NB4 (cell line): ENCODE data around the gene PDE4D.

Experiments used
- DNase-seq: peaks from one replicate; pipeline ENCODE4 v3.0.0; 2010; ENCODE audit warnings: low read depth
- H3K4me3 ChIP-seq: one replicate; pipeline ENCODE4 v1.5.1; 2011; ENCODE audit warnings: mild to moderate bottlenecking, low read depth, low read length, moderate library complexity
- MYC ChIP-seq: IDR thresholded peaks from 2 replicates; pipeline ENCODE4 v1.6.1; 2011; ENCODE audit warnings: low read depth, low read length
- POLR2A ChIP-seq: IDR thresholded peaks from 2 replicates; pipeline ENCODE4 v1.6.1; 2011; ENCODE audit warnings: mild to moderate bottlenecking; ENCODE audit not compliant: insufficient read length; ENCODE audit errors: extremely low read depth
- TF ChIP-seq, protein P1 (sequence below): IDR thresholded peaks from 2 replicates; pipeline ENCODE4 v1.6.1; 2011; ENCODE audit warnings: low read depth, low read length
- TF ChIP-seq, protein P2 (sequence below): IDR thresholded peaks from one replicate; pipeline ENCODE4 v1.5.1; 2012; ENCODE audit warnings: low read depth, low read length

Gene PDE4D

DNA sequence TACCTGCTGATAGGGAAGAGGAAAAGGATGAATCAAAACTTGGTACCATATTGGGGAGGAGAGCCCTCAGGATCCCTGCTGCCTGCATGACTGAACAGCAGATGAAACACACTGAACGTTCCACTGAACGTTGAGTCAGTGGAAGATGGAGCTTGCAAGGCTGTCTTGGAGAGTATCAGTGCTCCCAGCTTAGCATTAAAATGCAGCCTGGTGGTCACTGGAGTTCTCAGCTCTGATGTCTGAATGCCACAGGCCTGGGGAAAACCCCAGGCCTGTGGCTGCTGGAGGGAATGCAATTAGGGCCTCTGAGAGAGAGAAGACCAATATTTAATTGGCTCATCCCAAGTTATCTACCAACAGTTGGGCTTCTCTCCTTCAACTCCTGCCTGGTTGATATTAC is 54.5 kb downstream of the PDE4D start:
- TF ChIP-seq, protein P1, sequence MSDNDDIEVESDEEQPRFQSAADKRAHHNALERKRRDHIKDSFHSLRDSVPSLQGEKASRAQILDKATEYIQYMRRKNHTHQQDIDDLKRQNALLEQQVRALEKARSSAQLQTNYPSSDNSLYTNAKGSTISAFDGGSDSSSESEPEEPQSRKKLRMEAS = no peak
- TF ChIP-seq POLR2A (no peak), MYC (no peak)
- TF ChIP-seq, protein P2, sequence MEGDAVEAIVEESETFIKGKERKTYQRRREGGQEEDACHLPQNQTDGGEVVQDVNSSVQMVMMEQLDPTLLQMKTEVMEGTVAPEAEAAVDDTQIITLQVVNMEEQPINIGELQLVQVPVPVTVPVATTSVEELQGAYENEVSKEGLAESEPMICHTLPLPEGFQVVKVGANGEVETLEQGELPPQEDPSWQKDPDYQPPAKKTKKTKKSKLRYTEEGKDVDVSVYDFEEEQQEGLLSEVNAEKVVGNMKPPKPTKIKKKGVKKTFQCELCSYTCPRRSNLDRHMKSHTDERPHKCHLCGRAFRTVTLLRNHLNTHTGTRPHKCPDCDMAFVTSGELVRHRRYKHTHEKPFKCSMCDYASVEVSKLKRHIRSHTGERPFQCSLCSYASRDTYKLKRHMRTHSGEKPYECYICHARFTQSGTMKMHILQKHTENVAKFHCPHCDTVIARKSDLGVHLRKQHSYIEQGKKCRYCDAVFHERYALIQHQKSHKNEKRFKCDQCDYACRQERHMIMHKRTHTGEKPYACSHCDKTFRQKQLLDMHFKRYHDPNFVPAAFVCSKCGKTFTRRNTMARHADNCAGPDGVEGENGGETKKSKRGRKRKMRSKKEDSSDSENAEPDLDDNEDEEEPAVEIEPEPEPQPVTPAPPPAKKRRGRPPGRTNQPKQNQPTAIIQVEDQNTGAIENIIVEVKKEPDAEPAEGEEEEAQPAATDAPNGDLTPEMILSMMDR = no peak
- no peak overlapping the region for H3K4me3 ChIP-seq
- no peak for DNase-seq

DNA sequence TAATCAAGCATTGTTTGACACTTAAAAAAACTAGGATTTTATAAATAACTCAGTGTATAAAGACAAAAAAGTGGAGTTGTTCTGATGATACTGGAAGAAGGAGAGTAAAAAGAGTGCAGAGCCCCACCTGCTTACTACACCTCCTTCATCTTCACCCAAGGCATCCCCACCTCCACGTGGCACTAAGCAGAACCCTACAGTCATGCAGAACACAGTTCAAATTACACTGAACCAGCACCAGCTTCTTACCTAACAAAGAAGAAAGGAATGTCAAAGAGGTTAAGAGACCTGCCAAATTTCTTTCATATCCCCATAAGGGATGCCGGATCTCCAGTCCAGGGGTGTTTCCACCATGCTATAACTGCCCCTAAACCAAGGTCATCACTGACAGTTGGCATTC is 55.5 kb downstream of the PDE4D start:
- no peak overlapping the region for H3K4me3 ChIP-seq
- TF ChIP-seq, protein P1 = no peak
- no peak for TF ChIP-seq MYC
- TF ChIP-seq POLR2A = no peak
- TF ChIP-seq, protein P2 = no peak
- no peak for DNase-seq

DNA sequence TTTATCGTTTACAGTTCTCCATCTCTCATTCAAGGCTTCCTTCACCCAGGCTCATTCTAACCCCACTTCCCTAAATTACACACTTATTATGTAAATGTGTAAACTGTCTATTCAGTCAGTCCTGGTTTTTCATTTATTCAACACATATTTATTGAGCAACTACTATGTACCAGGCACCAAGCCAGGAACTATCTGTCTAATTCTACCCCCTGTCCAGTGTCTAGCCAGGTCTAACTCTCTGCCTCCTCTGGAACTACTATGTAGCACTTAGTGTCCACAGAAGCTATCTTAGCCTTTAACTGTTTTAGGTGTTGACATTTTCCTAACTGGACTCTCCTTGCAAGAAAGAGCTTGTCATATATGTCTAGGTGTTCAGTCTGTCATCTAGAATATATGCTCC is 56.5 kb downstream of the PDE4D start:
- H3K4me3 ChIP-seq = no peak overlapping the region

DNA sequence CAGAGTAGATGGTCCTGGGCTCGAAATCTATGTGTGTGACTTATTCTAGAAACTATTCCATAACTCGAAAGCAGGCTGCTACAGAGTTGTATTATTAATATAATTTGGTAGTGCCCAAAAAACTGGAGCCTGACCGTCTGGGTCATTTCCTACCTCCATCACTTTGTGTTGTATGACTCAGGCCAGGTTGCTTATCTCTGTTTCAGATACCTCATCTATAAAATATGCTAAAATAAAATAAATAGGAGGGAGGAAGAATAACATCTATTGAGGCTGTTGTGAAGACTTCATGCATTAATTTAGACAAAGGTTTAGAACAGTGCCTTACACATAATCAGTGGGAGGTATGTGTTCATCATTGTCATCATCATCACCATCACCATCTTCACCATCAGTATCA is 57.7 kb downstream of the PDE4D start:
- H3K4me3 ChIP-seq = no peak overlapping the region
- TF ChIP-seq, protein P1 = no peak
- TF ChIP-seq MYC (no peak), POLR2A (no peak)
- TF ChIP-seq, protein P2 = no peak
- DNase-seq = no peak

More for the DNA sequence above, 56.5 kb downstream of the PDE4D start:
- no peak for TF ChIP-seq MYC
- TF ChIP-seq, protein P2 = no peak
- no peak for TF ChIP-seq POLR2A
- no peak for DNase-seq

DNA sequence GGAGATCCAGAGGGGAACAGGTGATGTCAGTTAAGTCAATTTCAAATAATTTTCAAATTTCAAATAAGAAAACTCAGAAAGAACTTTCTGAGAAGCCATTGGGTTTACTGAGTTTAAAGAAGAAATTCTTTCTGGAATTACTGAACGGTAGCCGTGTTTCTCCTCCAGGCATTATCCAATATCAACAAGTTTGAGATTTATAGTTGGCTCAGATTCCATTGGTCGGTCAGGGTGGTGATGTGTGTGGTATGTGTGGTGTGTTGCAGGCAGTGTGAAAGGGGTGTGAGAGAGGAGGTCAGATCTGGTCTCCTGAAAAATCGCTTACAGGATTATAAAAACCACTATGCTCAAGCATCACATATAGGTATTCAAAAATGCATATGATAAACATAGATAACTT is 60.1 kb downstream of the PDE4D start:
- TF ChIP-seq, protein P1 = no peak
- TF ChIP-seq, protein P2 = no peak
- no peak for TF ChIP-seq MYC
- no peak for TF ChIP-seq POLR2A
- no peak for DNase-seq
- no peak overlapping the region for H3K4me3 ChIP-seq

DNA sequence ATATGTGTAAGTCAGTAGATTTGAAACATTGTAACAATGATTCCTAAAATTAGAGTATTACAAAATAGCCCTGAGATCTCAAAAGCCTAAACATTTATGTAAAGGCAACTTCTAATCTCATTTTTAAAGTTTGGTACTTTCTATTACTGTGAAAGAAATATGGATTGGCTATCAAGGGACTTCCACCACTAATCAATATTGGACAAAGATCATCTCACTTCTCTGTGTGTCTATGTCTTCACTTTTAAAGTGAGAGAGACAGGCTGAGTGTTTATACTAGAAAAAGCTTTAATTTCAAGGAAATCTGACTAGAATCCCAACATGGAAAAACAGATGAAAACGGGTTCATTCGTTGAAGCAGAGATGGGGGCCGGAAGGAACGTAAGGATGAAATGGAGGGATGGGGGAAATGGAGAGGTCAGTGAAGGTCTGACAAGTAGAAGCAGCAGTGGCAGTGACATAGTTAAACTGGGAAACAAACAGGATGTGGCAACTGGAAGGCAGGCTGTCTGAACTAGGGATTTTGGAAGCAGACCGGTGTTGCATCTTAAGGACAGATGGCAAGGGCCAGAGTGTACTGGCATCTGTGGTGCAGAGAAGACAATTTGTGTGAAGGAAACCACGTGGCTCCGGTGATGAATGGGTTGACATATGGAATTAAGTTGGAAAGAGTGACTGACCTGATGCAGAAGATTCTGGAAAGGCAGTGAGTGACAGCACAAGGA is 60.8 kb downstream of the PDE4D start:
- TF ChIP-seq, protein P1 = no peak
- TF ChIP-seq MYC (no peak), POLR2A (no peak)
- TF ChIP-seq, protein P2 = no peak
- no peak for DNase-seq

More for the DNA sequence above, 60.8 kb downstream of the PDE4D start:
- no peak overlapping the region for H3K4me3 ChIP-seq
